Panc1 (cell line): Measurements from ENCODE around the gene INPP4B. TPM values are rescaled to one million over a fixed set of nuclear protein-coding genes. Genes with fewer than 3 reads are reported as not detected.
A peak's percentile ranks its signal among the peaks of the same experiment; 100 is the strongest.

Experiments
- ATAC-seq: fragments of 200-7000 bp; cut with Tn5 transposase; 2 replicates; pipeline ENCODE4 v1.9.1; 2020; ENCODE audit warnings: mild to moderate bottlenecking, moderate library complexity
- BruUV-seq: library from RNA; stranded (reverse); fragments of 400-500 nt; replicated peaks from 2 replicates; lab custom pipeline; 2021; lab: Mats Ljungman, UMichigan
- CTCF ChIA-PET: fragments of 300-600 bp; sonication (Branson Sonifier 250); formaldehyde crosslinking; loops from one replicate; lab custom pipeline; 2022; ENCODE audit warnings: antibody characterized with exemption; lab: Charles Lee
- POLR2A ChIA-PET: fragments of 300-600 bp; sonication (Branson Sonifier 250); formaldehyde crosslinking; loops from one replicate; lab custom pipeline; 2022; ENCODE audit warnings: antibody characterized with exemption; lab: Charles Lee
- DNase-seq: peaks from one replicate; pipeline ENCODE4 v3.0.0-alpha.2; 2010; ENCODE audit warnings: low read depth, low spot score
- H3K27ac ChIP-seq: 2 replicates; pipeline ENCODE4 v1.5.1; 2011; ENCODE audit warnings: mild to moderate bottlenecking, low read length, inconsistent platforms
- H3K27me3 ChIP-seq: fragments of 200-500 bp; sonication (Bioruptor generic); 2 replicates; pipeline ENCODE4 v1.6.0; 2014; ENCODE audit warnings: low read length, inconsistent platforms; ENCODE audit not compliant: control insufficient read depth, insufficient read depth
- H3K36me3 ChIP-seq: fragments of 200-500 bp; sonication (Bioruptor generic); 2 replicates; pipeline ENCODE4 v1.5.1; 2014; ENCODE audit warnings: inconsistent platforms, mild to moderate bottlenecking, low read length, moderate library complexity; ENCODE audit not compliant: control insufficient read depth, insufficient read depth
- H3K4me1 ChIP-seq: 2 replicates; pipeline ENCODE4 v1.5.1; 2011; ENCODE audit warnings: inconsistent platforms, mild to moderate bottlenecking, low read length, moderate library complexity; ENCODE audit not compliant: control insufficient read depth, insufficient read depth
- H3K4me3 ChIP-seq, 2 experiments: 2 replicates each; pipeline ENCODE4 v1.5.1; 2011 to 2012; ENCODE audit warnings: low read depth in 2 of 2, low read length in 2 of 2, mild to moderate bottlenecking in 2 of 2, inconsistent platforms in 1 of 2, moderate library complexity in 1 of 2
- H3K9me3 ChIP-seq: fragments of 200-500 bp; sonication (Bioruptor generic); 2 replicates; pipeline ENCODE4 v1.5.1; 2014; ENCODE audit warnings: low read depth, mild to moderate bottlenecking, inconsistent platforms, low read length, moderate library complexity; ENCODE audit not compliant: control insufficient read depth, insufficient read depth
- POLR2AphosphoS5 ChIP-seq: IDR thresholded peaks from 2 replicates; pipeline ENCODE4 v1.6.1; 2012; ENCODE audit warnings: mild to moderate bottlenecking, low read depth, low read length, moderate library complexity
- SIN3A ChIP-seq: IDR thresholded peaks from 2 replicates; pipeline ENCODE4 v1.6.1; 2012; ENCODE audit warnings: low read depth, mild to moderate bottlenecking, low read length, moderate library complexity, borderline replicate concordance; ENCODE audit not compliant: insufficient read depth
- TCF7L2 ChIP-seq: IDR thresholded peaks from 2 replicates; pipeline ENCODE4 v1.6.1; 2011; ENCODE audit warnings: mild to moderate bottlenecking, low read depth, low read length, inconsistent platforms
- in situ Hi-C: cut with HindIII; loops from 2 replicates; pipeline ENCODE4 v1.10.0; 2016; ENCODE audit warnings: low sequenced_read_pairs, low pct_unique_long_range_greater_than_20kb
- intact Hi-C: fragments of 100-400 bp; cut with micrococcal nuclease; formaldehyde crosslinking; loops from one replicate; pipeline ENCODE4 v1.10.0; 2022; ENCODE audit not compliant: unreplicated experiment
- total RNA-seq: library from RNA; stranded (reverse); gene quantifications from one replicate; pipeline ENCODE4 v1.2.1, GENCODE V29; 2021; ENCODE audit not compliant: unreplicated experiment
- TF ChIP-seq, protein P1 (sequence below), 2 experiments: IDR thresholded peaks; 2 replicates each; pipeline ENCODE4 v1.6.1; 2011 to 2012; ENCODE audit warnings: low read depth in 2 of 2, control low read depth in 1 of 2, low read length in 1 of 2, mild to moderate bottlenecking in 1 of 2, moderate library complexity in 1 of 2; ENCODE audit not compliant: insufficient read depth in 1 of 2
- TF ChIP-seq, protein P2 (sequence below): fragments of 450-650 bp; IDR thresholded peaks from 2 replicates; pipeline ENCODE4 v1.5.1; 2017; ENCODE audit warnings: mild to moderate bottlenecking

Gene INPP4B
- total RNA-seq, 1 experiment from 2014 or later, result 4.5 TPM

DNA sequence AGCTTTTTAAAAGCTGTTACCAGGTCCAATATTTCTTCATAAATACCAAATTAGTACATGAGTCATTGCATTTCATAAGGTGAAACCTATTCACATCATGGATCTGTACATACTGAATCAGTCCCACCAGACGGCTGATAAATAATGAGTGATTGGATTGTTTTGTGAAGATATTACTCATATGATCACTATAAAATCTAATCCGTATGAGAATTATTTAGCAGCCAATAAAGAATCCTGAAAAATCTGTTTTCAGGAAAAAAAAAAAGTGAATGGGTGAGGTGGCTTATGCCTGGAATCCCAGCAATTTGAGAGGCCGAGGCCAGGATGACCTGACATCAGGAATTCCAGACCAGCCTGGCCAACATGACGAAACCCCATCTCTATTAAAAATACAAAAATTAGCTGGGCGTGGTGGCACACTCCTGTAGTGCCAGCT, 438.1 kb downstream of the INPP4B start:
- H3K36me3 ChIP-seq, result no peaks in the 10 kb centered on the region; the same call in 1 of the 2 replicates
- TF ChIP-seq, protein P1, sequence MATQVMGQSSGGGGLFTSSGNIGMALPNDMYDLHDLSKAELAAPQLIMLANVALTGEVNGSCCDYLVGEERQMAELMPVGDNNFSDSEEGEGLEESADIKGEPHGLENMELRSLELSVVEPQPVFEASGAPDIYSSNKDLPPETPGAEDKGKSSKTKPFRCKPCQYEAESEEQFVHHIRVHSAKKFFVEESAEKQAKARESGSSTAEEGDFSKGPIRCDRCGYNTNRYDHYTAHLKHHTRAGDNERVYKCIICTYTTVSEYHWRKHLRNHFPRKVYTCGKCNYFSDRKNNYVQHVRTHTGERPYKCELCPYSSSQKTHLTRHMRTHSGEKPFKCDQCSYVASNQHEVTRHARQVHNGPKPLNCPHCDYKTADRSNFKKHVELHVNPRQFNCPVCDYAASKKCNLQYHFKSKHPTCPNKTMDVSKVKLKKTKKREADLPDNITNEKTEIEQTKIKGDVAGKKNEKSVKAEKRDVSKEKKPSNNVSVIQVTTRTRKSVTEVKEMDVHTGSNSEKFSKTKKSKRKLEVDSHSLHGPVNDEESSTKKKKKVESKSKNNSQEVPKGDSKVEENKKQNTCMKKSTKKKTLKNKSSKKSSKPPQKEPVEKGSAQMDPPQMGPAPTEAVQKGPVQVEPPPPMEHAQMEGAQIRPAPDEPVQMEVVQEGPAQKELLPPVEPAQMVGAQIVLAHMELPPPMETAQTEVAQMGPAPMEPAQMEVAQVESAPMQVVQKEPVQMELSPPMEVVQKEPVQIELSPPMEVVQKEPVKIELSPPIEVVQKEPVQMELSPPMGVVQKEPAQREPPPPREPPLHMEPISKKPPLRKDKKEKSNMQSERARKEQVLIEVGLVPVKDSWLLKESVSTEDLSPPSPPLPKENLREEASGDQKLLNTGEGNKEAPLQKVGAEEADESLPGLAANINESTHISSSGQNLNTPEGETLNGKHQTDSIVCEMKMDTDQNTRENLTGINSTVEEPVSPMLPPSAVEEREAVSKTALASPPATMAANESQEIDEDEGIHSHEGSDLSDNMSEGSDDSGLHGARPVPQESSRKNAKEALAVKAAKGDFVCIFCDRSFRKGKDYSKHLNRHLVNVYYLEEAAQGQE (IDR thresholded peaks at IDR 0.05; ENCODE audit: insufficient read depth in 1 of 2, low read depth in 2 of 2, low read length in 1 of 2), result no peak
- TF ChIP-seq, protein P2, sequence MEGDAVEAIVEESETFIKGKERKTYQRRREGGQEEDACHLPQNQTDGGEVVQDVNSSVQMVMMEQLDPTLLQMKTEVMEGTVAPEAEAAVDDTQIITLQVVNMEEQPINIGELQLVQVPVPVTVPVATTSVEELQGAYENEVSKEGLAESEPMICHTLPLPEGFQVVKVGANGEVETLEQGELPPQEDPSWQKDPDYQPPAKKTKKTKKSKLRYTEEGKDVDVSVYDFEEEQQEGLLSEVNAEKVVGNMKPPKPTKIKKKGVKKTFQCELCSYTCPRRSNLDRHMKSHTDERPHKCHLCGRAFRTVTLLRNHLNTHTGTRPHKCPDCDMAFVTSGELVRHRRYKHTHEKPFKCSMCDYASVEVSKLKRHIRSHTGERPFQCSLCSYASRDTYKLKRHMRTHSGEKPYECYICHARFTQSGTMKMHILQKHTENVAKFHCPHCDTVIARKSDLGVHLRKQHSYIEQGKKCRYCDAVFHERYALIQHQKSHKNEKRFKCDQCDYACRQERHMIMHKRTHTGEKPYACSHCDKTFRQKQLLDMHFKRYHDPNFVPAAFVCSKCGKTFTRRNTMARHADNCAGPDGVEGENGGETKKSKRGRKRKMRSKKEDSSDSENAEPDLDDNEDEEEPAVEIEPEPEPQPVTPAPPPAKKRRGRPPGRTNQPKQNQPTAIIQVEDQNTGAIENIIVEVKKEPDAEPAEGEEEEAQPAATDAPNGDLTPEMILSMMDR, result no peak
- no peak for TF ChIP-seq SIN3A
- no peak for TF ChIP-seq TCF7L2
- TF ChIP-seq POLR2AphosphoS5, result no peak
- peak overlapping the region; percentile 92 for H3K27ac ChIP-seq
- ATAC-seq (no peak), DNase-seq (no peak)
- in situ Hi-C loops, result no loop called here
- H3K4me3 ChIP-seq, result no peak overlapping the region
- ChIA-PET POLR2A (interaction anchor here (0.7 kb wide), 1 partner anchor 367 kb away, joined by 4 read pairs; no protein-coding TSS in a partner anchor), CTCF (no interaction called here)
- H3K9me3 ChIP-seq, result no peaks in the 10 kb centered on the region
- peaks cover 20% of the 10 kb centered on the region for H3K4me1 ChIP-seq
- BruUV-seq, result no TSS peak
- H3K27me3 ChIP-seq, result no peaks in the 10 kb centered on the region
- intact Hi-C loops, result no loop called here

DNA sequence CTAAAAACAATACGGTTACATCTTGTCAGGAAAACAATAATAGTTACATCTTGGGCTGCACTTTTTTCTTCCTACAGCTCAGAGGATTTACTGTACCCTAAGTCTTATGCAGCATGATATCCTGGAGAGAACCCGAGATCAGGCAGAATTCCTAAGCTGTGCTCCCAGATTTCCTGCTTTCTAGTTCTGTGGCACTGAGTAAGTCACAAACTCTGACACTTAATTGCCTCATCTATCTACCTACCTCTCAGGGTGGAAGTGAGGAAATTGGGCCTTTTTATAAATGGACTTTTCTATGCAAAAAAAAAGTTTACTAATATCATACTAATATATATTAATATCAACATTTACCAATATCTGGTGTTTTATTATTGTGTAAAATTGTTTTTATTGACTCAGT, 438.5 kb downstream of the INPP4B start:
- H3K36me3 ChIP-seq, result no peaks in the 10 kb centered on the region; the same call in 1 of the 2 replicates
- intact Hi-C loops (no loop called here), in situ Hi-C loops (no loop called here)
- TF ChIP-seq, protein P1 (IDR thresholded peaks at IDR 0.05; ENCODE audit: insufficient read depth in 1 of 2, low read depth in 2 of 2, low read length in 1 of 2), result no peak
- TF ChIP-seq POLR2AphosphoS5 (no peak), SIN3A (no peak), TCF7L2 (no peak)
- TF ChIP-seq, protein P2, result no peak
- CTCF ChIA-PET, result no interaction called here
- no peaks in the 10 kb centered on the region for H3K27me3 ChIP-seq
- BruUV-seq, result no TSS peak
- H3K4me3 ChIP-seq, result no peak overlapping the region
- POLR2A ChIA-PET, result no interaction called here
- DNase-seq (no peak), ATAC-seq (no peak)
- peak overlapping the region; percentile 92 for H3K27ac ChIP-seq
- H3K9me3 ChIP-seq, result no peaks in the 10 kb centered on the region
- peaks cover 23% of the 10 kb centered on the region for H3K4me1 ChIP-seq
